GM19238 (cell line): ENCODE data around the gene MBD3L2B.
"Not testable (repeated sequence)": the region's sequence is repeated elsewhere in the genome, so short reads cannot be mapped to it uniquely, and the experiment has no call there.

Source experiments
- DNase-seq: peaks from one replicate; pipeline ENCODE4 v3.0.0; 2011; ENCODE audit warnings: low spot score; ENCODE audit not compliant: insufficient read length

Gene MBD3L2B

GRCh38 chr19:7021331-7021730 is at the start of gene MBD3L2B:
TSS of gene MBD3L2B (minus strand) at chr19:7021431. CDS start at chr19:7021397, 34 bp downstream.
- not testable (repeated sequence) for DNase-seq

- DNase-seq = no peak
Observed at GRCh38 chr19:7069904-7070226, 48.6 kb upstream of the MBD3L2B start.

- peak; percentile 86 for DNase-seq
Observed at GRCh38 chr19:7069042-7069903, 48.0 kb upstream of the MBD3L2B start, which contains the start of gene ZNF557. TSS of gene ZNF557 (plus strand) at chr19:7069703. CDS start at chr19:7075075, 5,372 bp downstream.

GRCh38 chr19:7068599-7068998 is 47.4 kb upstream of the MBD3L2B start:
- DNase-seq = no peak

GRCh38 chr19:7067716-7068115 is 46.5 kb upstream of the MBD3L2B start:
- no peak for DNase-seq

GRCh38 chr19:7067122-7067521 is 45.9 kb upstream of the MBD3L2B start:
- not testable (repeated sequence) for DNase-seq

- no peak for DNase-seq
Observed at GRCh38 chr19:7063764-7064418, 42.7 kb upstream of the MBD3L2B start.

GRCh38 chr19:7063339-7063738 is 42.1 kb upstream of the MBD3L2B start:
- no peak for DNase-seq

- not testable (repeated sequence) for DNase-seq
Observed at GRCh38 chr19:7059977-7060376, 38.7 kb upstream of the MBD3L2B start.

GRCh38 chr19:7058576-7058975 is 37.3 kb upstream of the MBD3L2B start, which contains the start of gene MBD3L3:
TSS of gene MBD3L3 (minus strand) at chr19:7058676. CDS start at chr19:7058605, 71 bp downstream.
- not testable (repeated sequence) for DNase-seq

- not testable (repeated sequence) for DNase-seq
Observed at GRCh38 chr19:7056371-7056770, 35.1 kb upstream of the MBD3L2B start.

- DNase-seq = not testable (repeated sequence)
Observed at GRCh38 chr19:7055679-7056078, 34.4 kb upstream of the MBD3L2B start.

GRCh38 chr19:7054635-7055368 is 33.6 kb upstream of the MBD3L2B start:
- DNase-seq = not testable (repeated sequence)

- not testable (repeated sequence) for DNase-seq
Observed at GRCh38 chr19:7052896-7053295, 31.7 kb upstream of the MBD3L2B start.

GRCh38 chr19:7051421-7051820 is 30.2 kb upstream of the MBD3L2B start:
- DNase-seq = not testable (repeated sequence)

- not testable (repeated sequence) for DNase-seq
Observed at GRCh38 chr19:7049021-7049420, 27.8 kb upstream of the MBD3L2B start, which contains the start of gene MBD3L2. TSS of gene MBD3L2 (plus strand) at chr19:7049321. CDS start at chr19:7049374, 53 bp downstream.

GRCh38 chr19:7041563-7041962 is 20.3 kb upstream of the MBD3L2B start:
- not testable (repeated sequence) for DNase-seq

GRCh38 chr19:7040079-7040478 is 18.8 kb upstream of the MBD3L2B start, which contains the start of gene MBD3L4:
TSS of gene MBD3L4 (minus strand) at chr19:7040179. CDS start at chr19:7040144, 35 bp downstream.
- DNase-seq = not testable (repeated sequence)

GRCh38 chr19:7030278-7030677 is 9.0 kb upstream of the MBD3L2B start, which contains the start of gene MBD3L5:
TSS of gene MBD3L5 (plus strand) at chr19:7030578. CDS start at chr19:7030612, 34 bp downstream.
- not testable (repeated sequence) for DNase-seq

GRCh38 chr19:7028790-7029189 is 7.6 kb upstream of the MBD3L2B start:
- not testable (repeated sequence) for DNase-seq

- no peak for DNase-seq
Observed at GRCh38 chr19:7018828-7019227, 2.4 kb downstream of the MBD3L2B start.
